ENCODE measurements around the gene ZNF446. TPM values are rescaled to one million over a fixed set of nuclear protein-coding genes. Genes with fewer than 3 reads are reported as not detected.

Gene ZNF446
- total RNA-seq, 1 donor from 2014 or later = 9.5 TPM

DNA sequence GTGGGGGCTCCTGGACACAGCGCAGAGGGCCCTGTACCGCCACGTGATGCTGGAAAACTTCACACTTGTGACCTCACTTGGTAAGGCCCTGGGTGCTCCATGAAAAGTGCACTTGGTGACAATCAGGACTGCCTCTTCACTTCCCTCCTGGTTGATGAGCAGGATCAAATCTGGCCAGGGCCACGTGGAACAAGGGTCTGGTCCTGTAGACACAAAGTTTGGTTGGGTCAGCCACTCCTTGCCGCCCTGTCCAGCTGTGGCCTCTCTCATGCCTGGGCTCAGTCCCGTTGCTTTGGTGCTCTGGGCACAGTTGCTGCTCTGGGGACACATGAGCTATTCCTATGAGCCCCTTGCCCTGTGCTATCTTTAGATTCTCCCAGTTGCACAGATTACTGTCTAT is 22.4 kb upstream of the ZNF446 start:
- H3K4me1 Mint-ChIP-seq (ENCODE audit: low read depth) = peaks cover 17% of the 10 kb centered on the region
- TF ChIP-seq, protein P1, sequence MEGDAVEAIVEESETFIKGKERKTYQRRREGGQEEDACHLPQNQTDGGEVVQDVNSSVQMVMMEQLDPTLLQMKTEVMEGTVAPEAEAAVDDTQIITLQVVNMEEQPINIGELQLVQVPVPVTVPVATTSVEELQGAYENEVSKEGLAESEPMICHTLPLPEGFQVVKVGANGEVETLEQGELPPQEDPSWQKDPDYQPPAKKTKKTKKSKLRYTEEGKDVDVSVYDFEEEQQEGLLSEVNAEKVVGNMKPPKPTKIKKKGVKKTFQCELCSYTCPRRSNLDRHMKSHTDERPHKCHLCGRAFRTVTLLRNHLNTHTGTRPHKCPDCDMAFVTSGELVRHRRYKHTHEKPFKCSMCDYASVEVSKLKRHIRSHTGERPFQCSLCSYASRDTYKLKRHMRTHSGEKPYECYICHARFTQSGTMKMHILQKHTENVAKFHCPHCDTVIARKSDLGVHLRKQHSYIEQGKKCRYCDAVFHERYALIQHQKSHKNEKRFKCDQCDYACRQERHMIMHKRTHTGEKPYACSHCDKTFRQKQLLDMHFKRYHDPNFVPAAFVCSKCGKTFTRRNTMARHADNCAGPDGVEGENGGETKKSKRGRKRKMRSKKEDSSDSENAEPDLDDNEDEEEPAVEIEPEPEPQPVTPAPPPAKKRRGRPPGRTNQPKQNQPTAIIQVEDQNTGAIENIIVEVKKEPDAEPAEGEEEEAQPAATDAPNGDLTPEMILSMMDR (IDR thresholded peaks at IDR 0.05) = no peak
- H3K4me3 Mint-ChIP-seq (ENCODE audit: unreplicated experiment) = no peak overlapping the region
- H3K36me3 Mint-ChIP-seq (ENCODE audit: low read depth) = peaks cover 13% of the 10 kb centered on the region
- H3K9me3 Mint-ChIP-seq (ENCODE audit: low read depth) = no peaks in the 10 kb centered on the region
- no peak for DNase-seq (ENCODE audit: low spot score)
- H3K27me3 Mint-ChIP-seq (ENCODE audit: low read depth) = peaks cover 2% of the 10 kb centered on the region
- no peak overlapping the region for H3K27ac Mint-ChIP-seq (ENCODE audit: unreplicated experiment)

DNA sequence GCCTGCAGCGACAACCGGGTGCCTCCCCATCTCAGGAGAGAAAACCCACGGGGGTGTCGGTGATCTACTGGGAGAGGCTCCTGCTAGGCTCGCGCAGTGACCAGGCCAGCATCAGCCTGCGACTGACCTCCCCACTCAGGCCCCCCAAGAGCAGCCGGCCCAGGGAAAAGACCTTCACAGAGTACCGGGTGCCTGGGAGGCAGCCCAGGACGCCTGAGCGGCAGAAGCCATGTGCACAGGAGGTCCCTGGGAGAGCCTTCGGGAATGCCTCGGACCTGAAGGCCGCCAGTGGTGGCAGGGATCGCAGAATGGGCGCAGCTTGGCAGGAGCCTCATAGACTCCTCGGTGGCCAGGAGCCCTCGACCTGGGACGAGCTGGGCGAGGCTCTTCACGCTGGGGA is 20.8 kb upstream of the ZNF446 start:
- Mint-ChIP-seq H3K4me3 (ENCODE audit: unreplicated experiment) (no peak overlapping the region), H3K27ac (ENCODE audit: unreplicated experiment) (no peak overlapping the region), H3K4me1 (ENCODE audit: low read depth) (peaks cover 17% of the 10 kb centered on the region), H3K36me3 (ENCODE audit: low read depth) (peaks cover 13% of the 10 kb centered on the region), H3K27me3 (ENCODE audit: low read depth) (no peaks in the 10 kb centered on the region), H3K9me3 (ENCODE audit: low read depth) (no peaks in the 10 kb centered on the region)
- TF ChIP-seq, protein P1 (IDR thresholded peaks at IDR 0.05) = no peak
- no peak for DNase-seq (ENCODE audit: low spot score)

DNA sequence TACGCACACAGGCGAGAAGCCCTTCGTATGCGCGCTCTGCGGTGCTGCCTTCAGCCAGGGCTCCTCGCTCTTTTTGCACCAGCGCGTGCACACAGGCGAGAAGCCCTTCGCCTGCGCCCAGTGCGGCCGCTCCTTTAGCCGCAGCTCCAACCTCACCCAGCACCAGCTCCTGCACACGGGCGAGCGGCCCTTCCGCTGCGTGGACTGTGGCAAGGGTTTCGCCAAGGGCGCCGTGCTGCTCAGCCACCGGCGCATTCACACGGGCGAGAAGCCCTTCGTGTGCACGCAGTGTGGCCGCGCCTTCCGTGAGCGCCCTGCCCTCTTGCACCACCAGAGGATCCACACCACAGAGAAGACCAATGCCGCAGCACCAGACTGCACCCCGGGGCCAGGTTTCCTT is 20.0 kb upstream of the ZNF446 start:
- Mint-ChIP-seq H3K4me3 (ENCODE audit: unreplicated experiment) (no peak overlapping the region), H3K4me1 (ENCODE audit: low read depth) (peaks cover 11% of the 10 kb centered on the region), H3K27ac (ENCODE audit: unreplicated experiment) (no peak overlapping the region), H3K27me3 (ENCODE audit: low read depth) (no peaks in the 10 kb centered on the region), H3K36me3 (ENCODE audit: low read depth) (peaks cover 13% of the 10 kb centered on the region), H3K9me3 (ENCODE audit: low read depth) (no peaks in the 10 kb centered on the region)
- TF ChIP-seq, protein P1 (IDR thresholded peaks at IDR 0.05) = no peak
- no peak for DNase-seq (ENCODE audit: low spot score)

DNA sequence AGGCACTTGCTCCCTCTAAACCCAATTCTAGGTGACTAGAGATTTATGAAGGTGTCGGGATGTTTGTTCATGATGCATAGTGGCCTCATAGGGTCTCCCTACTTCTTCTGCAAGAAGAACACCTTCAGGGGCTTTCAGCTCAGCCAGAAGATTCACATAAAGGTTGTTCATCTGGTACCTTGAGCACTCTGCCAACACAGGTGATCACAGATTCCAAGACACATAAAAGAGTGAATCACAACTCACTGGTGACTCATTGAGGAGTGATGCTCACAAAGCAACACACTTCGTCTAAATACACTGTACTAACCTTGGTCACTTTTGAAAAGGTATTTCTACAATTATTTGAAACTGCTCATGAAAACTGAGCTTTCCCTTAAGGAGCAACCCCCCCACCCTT is 16.1 kb upstream of the ZNF446 start:
- Mint-ChIP-seq H3K27ac (ENCODE audit: unreplicated experiment) (no peak overlapping the region), H3K27me3 (ENCODE audit: low read depth) (no peaks in the 10 kb centered on the region), H3K4me1 (ENCODE audit: low read depth) (no peaks in the 10 kb centered on the region), H3K36me3 (ENCODE audit: low read depth) (peaks cover 9% of the 10 kb centered on the region), H3K4me3 (ENCODE audit: unreplicated experiment) (no peak overlapping the region), H3K9me3 (ENCODE audit: low read depth) (no peaks in the 10 kb centered on the region)
- TF ChIP-seq, protein P1 (IDR thresholded peaks at IDR 0.05) = no peak
- no peak for DNase-seq (ENCODE audit: low spot score)

DNA sequence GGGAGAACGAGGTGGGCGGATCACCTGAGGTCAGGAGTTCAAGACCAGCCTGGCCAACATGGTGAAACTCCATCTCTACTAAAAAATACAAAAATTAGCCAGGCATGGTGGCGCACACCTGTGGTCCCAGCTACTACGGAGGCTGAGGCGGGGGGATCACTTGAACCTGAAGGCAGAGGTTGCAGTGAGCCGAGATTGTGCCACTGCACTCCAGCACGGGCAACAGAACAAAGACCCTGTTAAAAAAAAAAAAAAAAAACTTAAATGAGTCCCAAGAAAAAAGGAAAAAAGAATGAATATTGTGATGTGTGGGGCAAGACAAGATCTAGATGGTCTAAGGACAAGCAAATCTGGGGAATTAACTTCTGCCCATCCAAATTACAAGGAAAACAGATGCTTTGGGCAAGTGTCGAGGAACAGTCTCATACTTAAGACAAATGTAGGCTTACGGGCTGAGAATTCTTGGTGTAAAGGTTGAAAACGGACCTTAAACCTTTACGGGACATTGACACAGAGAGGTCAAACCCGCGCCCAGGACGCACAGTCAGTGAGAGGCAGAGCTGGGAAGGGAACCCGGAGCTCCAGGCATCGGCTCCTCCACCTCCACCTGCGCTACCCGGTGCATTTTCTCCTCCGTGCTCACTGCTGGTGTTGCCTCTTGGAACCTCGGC is 9.9 kb upstream of the ZNF446 start:
- Mint-ChIP-seq H3K27me3 (ENCODE audit: low read depth) (no peaks in the 10 kb centered on the region), H3K36me3 (ENCODE audit: low read depth) (peaks cover 3% of the 10 kb centered on the region), H3K4me1 (ENCODE audit: low read depth) (peaks cover 21% of the 10 kb centered on the region), H3K9me3 (ENCODE audit: low read depth) (no peaks in the 10 kb centered on the region), H3K4me3 (ENCODE audit: unreplicated experiment) (peak overlapping the region; percentile 85), H3K27ac (ENCODE audit: unreplicated experiment) (no peak overlapping the region)
- TF ChIP-seq, protein P1 (IDR thresholded peaks at IDR 0.05) = no peak
- no peak for DNase-seq (ENCODE audit: low spot score)

All from chondrocyte (in vitro differentiated cells).